ENCODE data around the gene DGCR8. TPM values are rescaled to one million over a fixed set of nuclear protein-coding genes. Genes with fewer than 3 reads are reported as not detected.

The DGCR8 gene
- total RNA-seq, 2 experiments from 2014 or later = 29.8 to 36.5 TPM

DNA sequence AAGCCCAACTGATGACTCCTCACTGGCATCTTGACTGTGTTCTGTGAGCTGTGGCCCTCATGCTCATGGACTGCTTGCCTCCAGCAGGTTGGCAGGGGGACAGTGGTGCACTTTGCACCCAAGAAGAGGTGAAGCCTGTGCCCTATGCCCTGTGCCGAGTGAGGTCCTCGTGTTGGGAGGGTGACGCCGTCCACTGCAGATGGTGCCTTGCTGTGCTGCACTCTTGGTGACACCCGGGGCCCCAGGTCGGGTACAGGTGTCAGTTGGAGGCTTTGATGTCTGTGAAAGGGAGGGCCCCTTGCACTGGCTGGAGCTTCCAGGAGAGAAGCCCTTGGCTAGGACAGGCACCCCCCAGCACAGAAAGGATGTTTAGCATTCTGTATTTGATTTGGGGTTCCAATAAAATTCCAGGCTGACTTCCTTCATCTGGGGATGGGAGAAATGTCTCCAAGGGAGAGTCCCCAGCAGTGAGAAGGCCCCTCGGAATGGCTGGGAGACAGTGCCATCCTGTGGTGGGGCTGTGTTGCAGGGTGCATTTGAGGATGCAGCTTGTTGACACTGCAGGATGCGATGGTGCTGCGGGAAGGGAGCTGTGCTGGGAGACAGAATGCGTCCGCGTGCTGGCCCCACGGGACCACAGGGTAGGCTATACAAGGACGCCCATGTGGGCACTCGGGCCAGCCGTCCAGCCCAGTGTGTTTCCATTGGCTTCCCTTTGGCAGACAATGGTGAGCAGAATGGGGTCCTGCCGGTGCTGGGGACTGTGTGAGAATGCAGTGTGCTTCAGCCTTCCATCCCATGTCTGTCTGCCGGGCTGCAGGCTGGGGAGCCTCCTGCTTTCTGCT lies 49.1 kb downstream of the DGCR8 start:
- CTCF ChIA-PET = interaction anchor here (0.7 to 2.4 kb wide), 11 partner anchors 9 to 187 kb away, joined by 3 to 11 read pairs (median 3); partner anchors contain the start of gene TRMT2A
- H3K4me1 Mint-ChIP-seq (ENCODE audit: low read depth) = peaks cover 25% of the 10 kb centered on the region
- no peaks in the 10 kb centered on the region for H3K27me3 Mint-ChIP-seq (ENCODE audit: low read depth)
- intact Hi-C loops (cut with micrococcal nuclease) = loop anchor here (1.0 kb wide), 1 partner anchor 159 kb away; no protein-coding TSS in a partner anchor
- H3K27ac Mint-ChIP-seq = peak overlapping the region; percentile 68
- H3K36me3 Mint-ChIP-seq (ENCODE audit: low read depth) = peaks cover 7% of the 10 kb centered on the region
- DNase-seq = peak; percentile 70
- H3K9me3 Mint-ChIP-seq = no peaks in the 10 kb centered on the region
- H3K4me3 Mint-ChIP-seq = peak overlapping the region; percentile 6

DNA sequence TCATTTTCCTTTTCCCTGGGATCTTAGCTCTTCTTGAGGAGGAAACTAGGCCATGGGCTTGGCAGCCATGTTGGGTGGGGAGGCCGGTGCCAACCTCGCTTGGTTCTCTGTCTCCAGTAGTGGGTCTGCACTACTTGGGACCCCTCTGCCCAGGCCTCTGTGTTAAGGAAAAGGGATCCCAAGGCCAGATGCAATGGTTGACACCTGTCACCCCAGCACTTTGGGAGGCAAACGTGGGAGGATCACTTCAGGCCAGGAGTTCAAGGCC lies 49.6 kb downstream of the DGCR8 start:
- no peak overlapping the region for H3K27ac Mint-ChIP-seq
- H3K4me3 Mint-ChIP-seq = no peak overlapping the region
- intact Hi-C loops (cut with micrococcal nuclease) = loop anchor here (1.0 to 2.0 kb wide), 2 partner anchors 13 to 159 kb away; partner anchors contain the start of genes RANBP1 and TRMT2A

DNA sequence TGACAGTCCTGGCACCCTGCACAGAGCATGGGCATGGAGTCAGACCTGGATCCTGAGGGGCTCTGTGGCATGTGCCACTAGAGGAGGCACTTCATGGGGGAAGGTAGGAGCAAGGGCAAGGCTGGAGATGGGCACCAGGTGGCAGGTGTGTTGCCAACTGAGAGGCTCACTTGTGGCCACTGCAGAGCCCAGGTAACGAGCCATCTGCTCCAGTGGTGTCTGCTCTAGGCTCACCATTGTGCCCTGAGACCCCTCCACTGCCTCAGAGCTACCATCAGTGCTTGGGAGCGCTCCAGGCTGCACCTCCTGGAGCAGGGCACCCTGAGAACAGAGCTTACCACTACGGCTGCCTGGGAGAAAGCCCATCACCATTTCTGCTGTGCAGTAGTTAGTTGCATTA lies 50.3 kb downstream of the DGCR8 start:
- Mint-ChIP-seq H3K27me3 (ENCODE audit: low read depth) (no peaks in the 10 kb centered on the region), H3K9me3 (no peaks in the 10 kb centered on the region), H3K36me3 (ENCODE audit: low read depth) (peaks cover 3% of the 10 kb centered on the region), H3K4me1 (ENCODE audit: low read depth) (peaks cover 25% of the 10 kb centered on the region), H3K4me3 (peak overlapping the region; percentile 62), H3K27ac (no peak overlapping the region)
- peak; percentile 40 for DNase-seq
- CTCF ChIA-PET = interaction anchor here (2.2 to 2.4 kb wide), 2 partner anchors 11 to 161 kb away, joined by 9 to 11 read pairs; no protein-coding TSS in a partner anchor
- intact Hi-C loops (cut with micrococcal nuclease) = loop anchor here (2.0 kb wide), 1 partner anchor 14 kb away; the partner anchor contains the start of genes RANBP1 and TRMT2A

More for the DNA sequence above, 49.6 kb downstream of the DGCR8 start:
- no peaks in the 10 kb centered on the region for H3K27me3 Mint-ChIP-seq (ENCODE audit: low read depth)
- CTCF ChIA-PET = interaction anchor here (0.7 to 2.4 kb wide), 11 partner anchors 10 to 187 kb away, joined by 3 to 11 read pairs (median 3); partner anchors contain the start of gene TRMT2A
- H3K4me1 Mint-ChIP-seq (ENCODE audit: low read depth) = peaks cover 25% of the 10 kb centered on the region
- H3K9me3 Mint-ChIP-seq = no peaks in the 10 kb centered on the region
- peaks cover 6% of the 10 kb centered on the region for H3K36me3 Mint-ChIP-seq (ENCODE audit: low read depth)
- no peak for DNase-seq

DNA sequence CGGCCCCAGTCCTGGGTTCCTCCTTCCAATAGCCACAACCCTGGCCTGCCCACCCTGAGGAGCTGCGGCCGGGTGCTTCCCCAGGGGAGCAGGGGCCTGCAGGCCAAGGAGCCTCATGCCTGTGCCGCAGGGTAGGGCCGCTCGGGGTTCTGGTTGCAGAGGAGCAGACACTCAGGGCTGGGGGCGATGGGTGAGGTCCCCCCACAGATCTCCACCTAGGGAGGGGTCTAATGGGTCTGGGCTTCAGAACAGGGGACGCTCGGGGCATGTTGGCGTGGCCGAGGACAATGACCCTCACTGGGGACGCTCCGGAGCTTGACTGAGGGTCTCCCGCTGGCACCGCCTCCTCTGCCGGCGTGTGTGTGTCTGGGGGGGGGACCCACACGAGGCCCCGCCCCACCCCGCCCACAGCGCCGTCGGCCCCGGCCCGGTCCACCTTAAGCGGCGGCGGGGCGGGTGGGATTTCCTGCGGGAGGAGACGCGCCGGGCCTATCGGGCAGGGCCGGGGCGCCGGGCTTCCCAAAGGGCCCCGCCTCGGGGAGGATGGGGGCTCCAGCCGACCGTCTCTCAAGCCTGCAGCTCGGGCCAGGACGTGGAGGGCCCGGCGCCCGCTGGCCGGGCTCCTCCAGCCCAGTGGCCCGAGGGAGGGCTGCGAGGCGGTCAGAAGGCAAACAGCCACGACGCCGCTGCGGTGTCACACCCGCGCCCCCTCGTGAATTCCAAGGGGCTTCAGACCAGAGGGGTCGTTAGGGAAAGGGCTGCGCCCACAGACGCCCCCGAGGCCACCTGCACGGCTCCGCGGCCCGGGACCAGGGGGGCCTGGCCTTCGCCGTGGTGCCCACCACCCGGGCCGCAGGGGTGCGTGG lies 50.9 kb downstream of the DGCR8 start:
- H3K27me3 Mint-ChIP-seq (ENCODE audit: low read depth) = no peaks in the 10 kb centered on the region
- H3K4me3 Mint-ChIP-seq = peak overlapping the region; percentile 62
- CTCF ChIA-PET = interaction anchor here (2.4 kb wide), 1 partner anchor 161 kb away, joined by 9 read pairs; no protein-coding TSS in a partner anchor
- no peak overlapping the region for H3K27ac Mint-ChIP-seq
- H3K4me1 Mint-ChIP-seq (ENCODE audit: low read depth) = peaks cover 25% of the 10 kb centered on the region
- peaks cover 3% of the 10 kb centered on the region for H3K36me3 Mint-ChIP-seq (ENCODE audit: low read depth)
- intact Hi-C loops (cut with micrococcal nuclease) = loop anchor here (2.0 kb wide), 1 partner anchor 14 kb away; the partner anchor contains the start of genes RANBP1 and TRMT2A
- no peaks in the 10 kb centered on the region for H3K9me3 Mint-ChIP-seq
- peak; percentile 67 for DNase-seq

DNA sequence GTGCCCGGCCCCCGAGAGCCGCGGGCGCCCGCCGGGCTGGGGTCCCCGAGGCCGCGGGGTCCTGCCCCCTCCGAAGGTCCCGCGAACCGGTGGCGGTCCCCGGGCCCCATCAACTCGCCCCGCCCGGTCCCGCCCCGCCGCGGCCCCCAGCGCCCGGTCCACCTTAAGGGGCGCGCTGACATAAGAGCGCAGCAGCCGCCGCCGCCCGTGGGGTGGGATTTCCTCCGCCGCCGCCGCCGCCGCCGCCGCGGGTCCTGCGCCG lies 51.5 kb downstream of the DGCR8 start, which contains the start of gene ZDHHC8:
ZDHHC8 (plus strand) TSS at position 208 of the 262 bp plus-strand sequence. CDS start 144 bp downstream, outside the sequence.
- peak within 1 kb of the TSS; percentile 68 for H3K4me3 Mint-ChIP-seq
- peaks cover 29% of the 10 kb centered on the region for H3K4me1 Mint-ChIP-seq (ENCODE audit: low read depth)
- no peak for DNase-seq
- intact Hi-C loops (cut with micrococcal nuclease) = loop anchor here (2.0 kb wide), 1 partner anchor 15 kb away; the partner anchor contains the start of genes RANBP1 and TRMT2A
- H3K27me3 Mint-ChIP-seq (ENCODE audit: low read depth) = no peaks in the 10 kb centered on the region
- H3K36me3 Mint-ChIP-seq (ENCODE audit: low read depth) = peaks cover 3% of the 10 kb centered on the region
- no peak within 1 kb of the TSS for H3K27ac Mint-ChIP-seq
- CTCF ChIA-PET = no interaction called here
- H3K9me3 Mint-ChIP-seq = no peaks in the 10 kb centered on the region

DNA sequence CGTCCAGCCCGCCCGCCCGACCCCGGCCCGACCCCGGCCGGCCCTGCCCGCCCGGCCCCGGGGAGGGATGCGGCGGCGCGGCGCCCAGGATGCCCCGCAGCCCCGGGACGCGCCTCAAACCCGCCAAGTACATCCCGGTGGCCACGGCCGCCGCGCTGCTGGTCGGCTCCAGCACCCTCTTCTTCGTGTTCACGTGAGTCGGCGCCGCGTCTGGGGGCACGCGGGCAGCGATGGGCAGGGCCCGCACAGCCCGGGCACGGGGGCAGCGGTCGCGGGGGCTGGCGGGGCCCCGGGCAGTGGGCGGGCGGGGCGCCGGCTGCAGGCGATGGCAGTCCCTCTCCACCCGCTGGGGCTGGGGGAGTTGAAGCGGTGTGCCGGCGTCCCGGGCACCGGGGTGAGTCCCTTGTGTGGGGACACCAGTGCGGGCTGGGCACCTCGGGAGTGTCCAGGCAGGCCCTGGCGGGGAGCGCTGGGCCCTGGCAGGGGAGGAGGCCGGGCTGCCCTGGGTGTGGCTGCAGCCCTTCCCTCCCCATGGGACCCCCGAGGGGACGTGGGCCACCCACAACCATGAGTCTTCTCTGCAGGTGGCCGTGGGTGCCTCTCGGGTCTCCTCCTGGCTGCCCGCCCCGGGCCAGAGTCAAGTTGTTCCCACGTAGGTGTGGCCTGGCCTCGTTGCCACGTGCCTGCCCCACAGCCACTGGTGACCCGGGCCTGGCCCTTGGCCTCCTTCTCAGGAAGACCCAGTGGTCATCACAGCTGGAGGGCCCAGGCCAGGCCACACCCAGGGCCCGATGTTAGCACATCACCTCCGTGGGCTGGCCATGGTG lies 52.0 kb downstream of the DGCR8 start:
- Mint-ChIP-seq H3K9me3 (no peaks in the 10 kb centered on the region), H3K4me1 (ENCODE audit: low read depth) (peaks cover 30% of the 10 kb centered on the region), H3K36me3 (ENCODE audit: low read depth) (peaks cover 3% of the 10 kb centered on the region), H3K4me3 (peak overlapping the region; percentile 68), H3K27me3 (ENCODE audit: low read depth) (no peaks in the 10 kb centered on the region), H3K27ac (no peak overlapping the region)
- peak; percentile 26 for DNase-seq
- intact Hi-C loops (cut with micrococcal nuclease) = loop anchor here (2.0 kb wide), 1 partner anchor 15 kb away; the partner anchor contains the start of genes RANBP1 and TRMT2A
- CTCF ChIA-PET = no interaction called here

DNA sequence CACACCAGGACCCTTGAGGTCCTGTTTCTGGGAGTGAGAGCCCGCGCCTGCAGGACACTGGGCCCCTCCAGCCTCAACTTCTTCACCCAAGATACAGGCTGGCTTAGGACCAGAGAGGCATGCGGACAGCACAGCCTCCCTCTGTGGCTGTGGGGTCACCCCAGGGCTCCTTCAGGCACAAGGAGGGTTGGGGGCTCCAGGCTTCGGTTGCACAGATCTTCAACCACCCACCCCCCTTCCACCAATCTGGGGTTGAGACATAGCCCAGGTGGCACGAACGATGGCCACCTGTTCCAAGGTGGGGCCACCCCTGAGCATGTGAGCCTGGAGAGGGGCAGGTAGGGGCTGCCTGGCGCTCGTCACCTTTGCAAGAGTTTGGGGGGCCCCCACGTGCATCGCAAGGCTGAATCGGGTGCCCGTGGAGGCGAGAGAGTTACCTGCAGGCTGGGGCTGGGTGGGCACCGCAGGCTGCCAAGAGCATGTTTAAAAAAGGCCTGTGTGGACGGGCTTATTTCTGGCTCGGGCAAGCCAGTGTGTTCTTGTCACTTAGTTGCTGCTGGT lies 52.7 kb downstream of the DGCR8 start:
- Mint-ChIP-seq H3K4me1 (ENCODE audit: low read depth) (peaks cover 30% of the 10 kb centered on the region), H3K4me3 (peak overlapping the region; percentile 68), H3K27me3 (ENCODE audit: low read depth) (no peaks in the 10 kb centered on the region), H3K27ac (no peak overlapping the region), H3K9me3 (no peaks in the 10 kb centered on the region), H3K36me3 (ENCODE audit: low read depth) (no peaks in the 10 kb centered on the region)
- intact Hi-C loops (cut with micrococcal nuclease) = no loop called here
- DNase-seq = no peak
- CTCF ChIA-PET = no interaction called here

DNA sequence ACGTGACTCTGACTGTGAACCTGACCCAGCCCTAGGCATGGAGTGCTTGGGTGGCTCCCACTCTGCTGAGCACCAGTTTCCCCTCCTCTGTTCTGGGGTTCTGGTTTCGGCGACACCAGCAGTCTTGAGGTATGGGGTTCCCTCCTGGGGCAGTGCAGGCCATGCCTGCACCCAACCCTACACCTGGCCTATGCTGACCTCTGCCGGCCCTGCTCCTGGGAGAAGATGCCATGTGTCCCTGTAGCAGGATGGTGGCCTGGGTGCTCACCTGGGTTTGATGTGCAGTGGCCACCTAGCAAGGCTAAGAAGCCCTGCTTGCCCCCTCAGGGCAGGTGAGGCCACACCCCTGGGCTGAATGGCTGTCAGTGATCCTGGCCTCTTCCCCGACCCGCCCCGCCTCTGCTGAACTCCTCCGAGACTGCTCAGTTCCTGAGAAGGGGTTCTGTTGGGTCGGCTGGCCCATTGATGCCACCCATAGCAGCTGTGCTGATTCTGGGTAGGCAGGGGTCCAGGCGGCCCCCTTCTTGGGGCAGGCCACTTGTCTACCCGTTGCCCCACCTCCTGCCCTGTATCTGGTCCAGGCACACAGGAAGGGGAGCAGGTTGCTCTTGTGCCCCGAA lies 54.0 kb downstream of the DGCR8 start:
- CTCF ChIA-PET = no interaction called here
- H3K27me3 Mint-ChIP-seq (ENCODE audit: low read depth) = no peaks in the 10 kb centered on the region
- H3K9me3 Mint-ChIP-seq = no peaks in the 10 kb centered on the region
- H3K4me1 Mint-ChIP-seq (ENCODE audit: low read depth) = peaks cover 27% of the 10 kb centered on the region
- intact Hi-C loops (cut with micrococcal nuclease) = no loop called here
- H3K4me3 Mint-ChIP-seq = peak overlapping the region; percentile 43
- H3K27ac Mint-ChIP-seq = no peak overlapping the region
- DNase-seq = no peak
- no peaks in the 10 kb centered on the region for H3K36me3 Mint-ChIP-seq (ENCODE audit: low read depth)

DNA sequence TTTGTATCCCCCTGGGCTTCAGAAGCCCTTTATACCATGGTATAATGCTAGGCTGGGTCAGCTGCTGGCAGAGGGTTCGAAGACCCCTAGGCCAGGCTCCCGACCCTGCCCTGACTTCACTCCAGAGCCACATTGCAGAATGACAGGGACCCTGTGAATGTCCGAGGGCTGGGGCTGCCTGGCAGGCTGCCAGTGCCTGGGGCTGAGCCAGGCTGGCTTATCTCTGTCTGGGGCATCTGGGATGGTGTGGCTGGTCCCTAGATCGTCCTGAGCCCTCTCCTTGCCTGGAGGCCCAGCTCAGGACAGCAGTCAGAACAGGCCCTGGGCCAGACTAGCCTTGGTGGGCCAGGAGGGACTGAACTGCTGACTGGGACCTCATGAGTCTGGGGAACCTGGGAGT lies 55.2 kb downstream of the DGCR8 start:
- Mint-ChIP-seq H3K4me1 (ENCODE audit: low read depth) (peaks cover 18% of the 10 kb centered on the region), H3K9me3 (no peaks in the 10 kb centered on the region), H3K36me3 (ENCODE audit: low read depth) (no peaks in the 10 kb centered on the region), H3K4me3 (no peak overlapping the region), H3K27me3 (ENCODE audit: low read depth) (no peaks in the 10 kb centered on the region), H3K27ac (no peak overlapping the region)
- intact Hi-C loops (cut with micrococcal nuclease) = no loop called here
- no peak for DNase-seq
- CTCF ChIA-PET = no interaction called here

DNA sequence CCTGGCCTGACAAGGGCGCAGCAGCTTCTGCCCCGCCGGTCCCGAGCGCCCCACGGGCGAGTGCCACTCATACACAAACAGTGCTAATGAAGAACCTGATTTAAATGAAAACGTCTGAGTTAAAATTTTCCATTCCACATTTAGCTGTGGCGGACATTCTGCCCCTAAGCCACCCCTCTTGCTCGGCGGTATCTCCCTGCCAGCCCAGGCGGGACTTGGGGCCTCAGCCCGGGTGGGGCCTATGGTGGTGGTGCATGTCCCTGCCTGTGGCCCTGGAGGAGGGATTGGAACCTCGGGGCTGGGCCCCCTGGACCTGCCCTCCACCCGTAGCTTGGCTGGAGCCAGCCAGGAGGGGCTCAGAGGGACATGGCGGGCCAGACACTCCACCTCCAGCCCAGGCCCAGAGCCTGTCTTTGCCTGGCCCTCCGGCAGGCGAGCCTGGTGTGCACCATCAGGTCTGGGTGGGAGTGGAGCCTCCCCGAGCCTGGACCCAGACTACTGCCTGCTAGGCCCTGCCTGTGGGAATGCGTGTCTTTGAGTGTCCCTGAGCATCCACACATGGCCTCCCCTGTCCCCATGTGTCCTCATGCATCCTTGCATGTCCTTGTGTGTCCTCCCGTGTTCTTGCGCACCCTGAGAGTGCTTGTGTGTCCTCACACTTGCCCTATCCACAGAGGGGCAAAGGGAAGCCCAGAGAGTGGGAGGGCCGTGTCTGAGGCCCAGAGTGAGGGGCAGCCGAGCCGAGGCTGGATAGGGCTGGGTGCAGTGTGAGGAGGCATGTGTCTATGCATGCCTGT lies 56.0 kb downstream of the DGCR8 start:
- no peaks in the 10 kb centered on the region for H3K27me3 Mint-ChIP-seq (ENCODE audit: low read depth)
- no peak overlapping the region for H3K4me3 Mint-ChIP-seq

DNA sequence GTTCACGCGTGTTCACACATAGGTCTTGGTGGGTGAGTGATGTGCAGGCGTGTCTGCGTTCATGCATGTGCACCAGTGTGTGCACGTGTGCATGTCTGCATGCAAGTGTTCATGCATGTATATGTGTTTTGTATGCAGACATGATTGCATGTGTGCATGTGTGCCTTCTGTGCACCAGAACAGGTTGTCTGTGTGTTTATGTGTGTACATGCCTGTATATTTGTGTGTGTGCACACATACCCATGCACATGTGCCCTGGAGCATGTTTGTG lies 56.5 kb downstream of the DGCR8 start:
- H3K27ac Mint-ChIP-seq = no peak overlapping the region
- intact Hi-C loops (cut with micrococcal nuclease) = no loop called here
- no peaks in the 10 kb centered on the region for H3K36me3 Mint-ChIP-seq (ENCODE audit: low read depth)
- H3K27me3 Mint-ChIP-seq (ENCODE audit: low read depth) = no peaks in the 10 kb centered on the region
- H3K4me1 Mint-ChIP-seq (ENCODE audit: low read depth) = peaks cover 18% of the 10 kb centered on the region
- no peak overlapping the region for H3K4me3 Mint-ChIP-seq
- CTCF ChIA-PET = no interaction called here
- no peaks in the 10 kb centered on the region for H3K9me3 Mint-ChIP-seq
- DNase-seq = no peak

More for the DNA sequence above, 56.0 kb downstream of the DGCR8 start:
- no peaks in the 10 kb centered on the region for H3K9me3 Mint-ChIP-seq
- peaks cover 18% of the 10 kb centered on the region for H3K4me1 Mint-ChIP-seq (ENCODE audit: low read depth)
- no peak overlapping the region for H3K27ac Mint-ChIP-seq
- CTCF ChIA-PET = no interaction called here
- DNase-seq = no peak
- intact Hi-C loops (cut with micrococcal nuclease) = no loop called here
- no peaks in the 10 kb centered on the region for H3K36me3 Mint-ChIP-seq (ENCODE audit: low read depth)
